Coronary artery (tissue), 2 donors: Measurements from ENCODE around the gene CD93.

Source experiments
- DNase-seq: peaks from one replicate; pipeline ENCODE4 v3.0.0-alpha.2; 2017; ENCODE audit warnings: low spot score
- H3K27ac ChIP-seq, 2 donors: fragments of 200-600 bp; sonication (generic); one replicate each; pipeline ENCODE4 v1.5.1; 2016 to 2019
- H3K4me3 ChIP-seq: fragments of 200-600 bp; sonication (generic); 2 replicates; pipeline ENCODE4 v1.5.1; 2016; ENCODE audit warnings: mild to moderate bottlenecking, moderate library complexity
- TF ChIP-seq, protein P1 (sequence below): fragments of 200-600 bp; sonication (generic); IDR thresholded peaks from one replicate; pipeline ENCODE4 v1.5.1; 2019; ENCODE audit warnings: antibody characterized with exemption

Gene CD93

DNA sequence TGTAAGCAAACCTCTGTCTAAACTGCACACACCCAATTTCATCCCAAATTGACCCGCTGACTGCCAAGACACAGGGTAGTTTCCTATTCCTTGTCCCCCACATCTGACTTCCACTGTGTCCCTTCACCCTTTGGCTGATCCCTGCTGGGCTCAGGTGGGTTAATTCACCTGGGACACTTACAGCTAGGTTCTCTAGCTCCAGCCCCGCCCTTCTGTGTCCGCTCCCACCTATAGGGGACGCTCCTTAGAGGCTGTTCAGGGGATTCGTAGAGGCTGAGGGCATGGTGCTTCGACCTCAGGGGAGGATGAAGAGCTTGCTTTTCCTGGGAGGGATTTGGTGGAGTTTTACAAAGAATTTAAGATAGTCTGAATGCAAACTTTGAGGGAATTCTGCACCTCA is 4.0 kb upstream of the CD93 start:
- Histone ChIP-seq H3K4me3 (no peak overlapping the region), H3K27ac (no peak overlapping the region)
- TF ChIP-seq, protein P1, sequence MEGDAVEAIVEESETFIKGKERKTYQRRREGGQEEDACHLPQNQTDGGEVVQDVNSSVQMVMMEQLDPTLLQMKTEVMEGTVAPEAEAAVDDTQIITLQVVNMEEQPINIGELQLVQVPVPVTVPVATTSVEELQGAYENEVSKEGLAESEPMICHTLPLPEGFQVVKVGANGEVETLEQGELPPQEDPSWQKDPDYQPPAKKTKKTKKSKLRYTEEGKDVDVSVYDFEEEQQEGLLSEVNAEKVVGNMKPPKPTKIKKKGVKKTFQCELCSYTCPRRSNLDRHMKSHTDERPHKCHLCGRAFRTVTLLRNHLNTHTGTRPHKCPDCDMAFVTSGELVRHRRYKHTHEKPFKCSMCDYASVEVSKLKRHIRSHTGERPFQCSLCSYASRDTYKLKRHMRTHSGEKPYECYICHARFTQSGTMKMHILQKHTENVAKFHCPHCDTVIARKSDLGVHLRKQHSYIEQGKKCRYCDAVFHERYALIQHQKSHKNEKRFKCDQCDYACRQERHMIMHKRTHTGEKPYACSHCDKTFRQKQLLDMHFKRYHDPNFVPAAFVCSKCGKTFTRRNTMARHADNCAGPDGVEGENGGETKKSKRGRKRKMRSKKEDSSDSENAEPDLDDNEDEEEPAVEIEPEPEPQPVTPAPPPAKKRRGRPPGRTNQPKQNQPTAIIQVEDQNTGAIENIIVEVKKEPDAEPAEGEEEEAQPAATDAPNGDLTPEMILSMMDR: no peak
- no peak for DNase-seq

GRCh38 chr20:23088866-23089265 is 2.7 kb upstream of the CD93 start:
- TF ChIP-seq, protein P1: no peak
- Histone ChIP-seq H3K4me3 (no peak overlapping the region), H3K27ac (no peak overlapping the region)
- DNase-seq: no peak

GRCh38 chr20:23087587-23088251 is 1.6 kb upstream of the CD93 start:
- H3K27ac ChIP-seq: peak overlapping the region; percentile 85 to 98
- DNase-seq: no peak
- H3K4me3 ChIP-seq: no peak overlapping the region
- TF ChIP-seq, protein P1: no peak

DNA sequence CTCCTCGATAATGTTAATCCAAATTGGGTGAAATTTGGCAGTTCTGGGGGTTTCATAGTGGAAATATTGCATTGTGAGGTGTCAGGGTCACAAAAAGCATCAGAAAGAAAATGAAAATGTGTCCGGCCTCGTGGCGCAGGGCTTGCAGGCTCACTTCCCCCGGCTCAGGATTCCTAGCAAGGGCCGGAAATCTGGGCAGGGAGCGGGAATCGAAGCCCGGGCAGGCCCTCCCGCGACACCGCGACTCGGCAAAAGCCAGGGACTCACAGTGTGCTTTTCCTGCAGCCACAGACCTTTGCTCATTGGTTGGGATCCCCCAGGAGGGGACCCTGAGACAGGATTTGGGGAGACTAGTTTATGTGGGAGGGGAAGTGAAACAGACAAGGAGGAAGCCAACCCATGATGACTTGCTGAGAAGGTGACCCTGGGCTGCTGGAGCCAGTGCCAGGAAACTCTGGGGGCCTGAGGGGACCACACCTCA is 847 bp upstream of the CD93 start:
- no peak for DNase-seq
- TF ChIP-seq, protein P1: no peak
- peak overlapping the region; percentile 85 to 98 for H3K27ac ChIP-seq
- peak overlapping the region; percentile 71 for H3K4me3 ChIP-seq

- no peak for DNase-seq
- TF ChIP-seq, protein P1: no peak
- Histone ChIP-seq H3K27ac (peak overlapping the region; percentile 85 to 98), H3K4me3 (peak overlapping the region; percentile 71)
Measured at GRCh38 chr20:23085436-23086055, 578 bp downstream of the CD93 start.

GRCh38 chr20:23084845-23085365 is 1.2 kb downstream of the CD93 start:
- H3K4me3 ChIP-seq: peak overlapping the region; percentile 71
- H3K27ac ChIP-seq: peak overlapping the region; percentile 85 to 98
- DNase-seq: peak; percentile 72
- TF ChIP-seq, protein P1: no peak
